HG02970 (cell line): Measurements from ENCODE around the gene AP2B1.

ENCODE experiments used
- ATAC-seq: cut with Tn5 transposase; IDR thresholded peaks from one replicate; pipeline ENCODE4 v1.9.1; 2021; ENCODE audit warnings: mild to moderate bottlenecking, moderate library complexity, moderate number of reproducible peaks; ENCODE audit not compliant: unreplicated experiment, low FRiP score

The AP2B1 gene

DNA sequence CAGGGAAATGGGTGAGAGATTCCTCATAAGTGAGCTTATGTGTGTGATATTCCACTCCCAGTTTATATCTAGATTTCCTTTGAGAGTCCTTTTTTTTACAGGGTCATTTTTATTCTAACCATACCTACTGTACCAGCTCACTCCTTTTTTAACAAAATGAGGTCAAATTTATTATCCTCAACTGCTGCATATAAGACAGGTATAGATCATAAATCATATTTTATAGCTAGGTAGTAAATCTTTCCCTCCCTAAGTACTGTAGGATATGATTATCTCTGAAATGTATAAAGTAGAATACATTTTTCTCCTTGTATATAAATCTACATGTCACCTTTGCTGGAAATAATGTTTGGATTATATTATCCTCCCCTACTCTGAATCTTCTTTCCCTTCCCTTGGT is 31.5 kb downstream of the AP2B1 start:
- ATAC-seq, result no peak

- no peak for ATAC-seq
Measured at GRCh38 chr17:35621768-35622167, 34.6 kb downstream of the AP2B1 start.

DNA sequence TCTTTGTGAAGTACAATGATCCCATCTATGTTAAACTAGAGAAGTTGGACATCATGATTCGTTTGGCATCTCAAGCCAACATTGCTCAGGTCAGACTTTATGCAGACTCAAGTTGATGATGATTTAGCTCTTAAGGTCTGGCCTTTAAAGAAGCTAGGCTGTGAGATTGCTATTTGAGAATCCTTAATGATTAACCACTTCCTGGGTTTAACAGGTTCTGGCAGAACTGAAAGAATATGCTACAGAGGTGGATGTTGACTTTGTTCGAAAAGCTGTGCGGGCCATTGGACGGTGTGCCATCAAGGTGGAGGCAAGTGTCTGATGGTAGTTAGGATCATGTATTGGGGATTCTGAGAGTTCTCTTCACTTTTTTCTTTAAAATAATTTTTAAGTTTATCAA is 40.3 kb downstream of the AP2B1 start:
- ATAC-seq, result no peak

GRCh38 chr17:35630530-35631148 is 43.5 kb downstream of the AP2B1 start:
- ATAC-seq, result no peak

DNA sequence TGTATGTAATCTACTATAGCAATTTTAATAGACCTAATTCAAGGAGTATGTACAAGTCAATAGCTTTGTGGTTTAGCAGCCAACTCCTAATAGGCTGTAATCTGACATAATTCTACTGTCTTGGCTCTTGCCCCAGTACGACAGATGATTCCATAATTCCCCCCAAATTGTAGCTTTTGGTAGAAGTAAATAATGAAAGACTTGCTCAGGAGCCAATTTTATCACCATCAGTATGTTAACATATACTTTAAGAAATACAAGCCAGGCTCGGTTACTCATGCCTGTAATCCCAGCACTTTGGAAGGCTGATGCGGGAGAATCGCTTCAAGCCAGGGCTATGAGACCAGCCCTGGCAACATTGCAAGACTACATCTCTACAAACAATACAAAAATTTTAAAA is 53.9 kb downstream of the AP2B1 start:
- ATAC-seq, result no peak

DNA sequence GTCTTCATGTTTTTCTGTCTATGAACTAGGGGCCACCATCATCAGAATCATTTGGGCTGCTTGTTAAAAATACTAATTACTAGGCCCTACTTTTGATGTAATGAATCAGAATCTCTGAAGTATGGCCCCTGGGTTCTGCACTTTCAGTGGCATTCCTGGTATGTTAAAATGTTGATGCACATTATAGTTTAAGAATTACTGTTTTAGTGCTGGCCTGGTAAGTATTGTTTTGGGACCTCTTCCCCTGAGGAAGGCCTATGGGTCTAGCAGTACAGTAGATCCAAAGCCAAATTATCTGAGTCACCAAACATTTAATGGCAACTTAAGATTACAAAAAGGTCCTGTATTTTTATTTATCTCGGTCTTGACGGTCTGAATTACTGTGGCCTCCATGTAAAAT is 58.8 kb downstream of the AP2B1 start:
- no peak for ATAC-seq

- no peak for ATAC-seq
Measured at GRCh38 chr17:35651467-35651866, 64.3 kb downstream of the AP2B1 start.

DNA sequence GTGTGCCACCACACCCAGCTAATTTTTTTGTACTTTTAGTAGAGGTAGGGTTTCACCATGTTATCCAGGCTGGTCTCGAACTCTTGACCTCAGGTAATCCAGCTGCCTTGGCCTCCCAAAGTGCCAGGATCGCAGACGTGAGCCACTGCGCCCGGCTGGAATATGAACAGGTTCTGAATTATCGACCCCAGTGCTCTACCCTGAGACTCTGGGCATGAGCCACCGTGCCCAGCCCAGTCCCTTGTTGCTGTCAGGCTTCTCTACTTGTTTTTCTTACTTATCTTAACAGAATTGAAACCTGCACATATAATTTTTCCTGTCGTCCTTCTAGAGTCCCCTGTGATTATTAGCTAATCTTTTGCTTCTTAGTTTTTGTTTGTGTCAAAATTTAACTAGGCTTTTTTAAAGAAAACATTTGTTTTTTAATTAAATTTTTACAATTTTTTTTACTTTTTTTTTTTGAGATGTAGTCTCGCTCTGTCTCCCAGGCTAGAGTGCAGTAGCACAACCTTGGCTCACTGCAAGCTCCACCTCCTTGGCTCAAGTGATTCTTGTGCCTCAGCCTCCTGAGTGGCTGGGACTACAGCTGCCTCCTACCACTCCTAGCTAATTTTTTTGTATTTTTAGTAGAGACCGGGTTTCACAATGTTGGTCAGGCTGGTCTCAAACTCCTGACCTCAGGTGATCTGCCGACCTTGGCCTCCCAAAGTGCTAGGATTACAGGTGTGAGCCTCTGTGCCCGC is 66.7 kb downstream of the AP2B1 start:
- no peak for ATAC-seq

DNA sequence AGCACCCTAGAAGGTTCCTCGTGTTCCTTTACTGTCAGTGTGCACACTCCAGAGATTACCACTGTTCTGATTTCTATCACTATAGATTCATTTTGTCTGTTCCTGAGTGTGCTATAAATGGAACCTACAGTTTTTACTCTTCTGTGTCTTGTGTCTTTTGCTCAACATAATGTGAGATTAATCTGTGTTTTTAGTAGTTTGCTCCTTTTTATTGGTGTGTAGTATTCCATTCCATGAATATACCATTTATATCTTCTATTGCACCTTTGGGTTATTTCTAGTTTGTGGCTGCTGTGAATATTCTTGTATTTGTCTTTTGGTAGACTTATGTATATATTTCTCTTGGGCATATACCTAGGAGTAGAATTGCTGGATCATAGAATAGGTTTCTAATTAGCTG is 68.2 kb downstream of the AP2B1 start:
- ATAC-seq, result no peak

GRCh38 chr17:35660902-35661301 is 73.8 kb downstream of the AP2B1 start:
- no peak for ATAC-seq

GRCh38 chr17:35664685-35665084 is 77.6 kb downstream of the AP2B1 start:
- ATAC-seq, result no peak

GRCh38 chr17:35665662-35666061 is 78.5 kb downstream of the AP2B1 start:
- no peak for ATAC-seq

- no peak for ATAC-seq
Measured at GRCh38 chr17:35666070-35666469, 78.9 kb downstream of the AP2B1 start.

DNA sequence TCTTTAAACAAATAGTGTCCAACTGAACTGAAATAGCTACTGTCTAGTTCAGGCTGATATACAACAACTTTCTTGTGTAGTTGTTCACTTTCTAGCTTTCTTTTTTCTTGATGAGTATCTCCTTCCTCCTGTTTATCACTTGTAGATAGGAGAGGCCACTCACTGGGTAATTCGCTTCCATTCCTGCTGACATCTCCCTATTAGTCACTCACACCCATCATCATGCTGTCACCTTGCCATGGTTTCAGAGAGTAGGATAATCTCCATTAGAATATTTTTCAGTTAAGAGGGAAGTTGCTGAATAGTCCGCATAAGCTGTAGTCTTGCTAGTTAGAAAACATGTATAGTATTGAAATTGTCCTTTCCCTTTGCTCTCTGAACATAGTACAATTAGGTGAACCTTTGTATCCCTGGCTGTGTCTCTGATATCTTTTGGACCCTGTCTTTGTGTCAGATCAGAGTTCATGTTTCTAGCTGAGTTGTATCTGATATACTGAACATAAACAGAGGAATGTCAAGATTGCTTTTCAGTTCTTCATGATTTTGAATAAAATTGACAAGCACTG is 79.9 kb downstream of the AP2B1 start:
- no peak for ATAC-seq

DNA sequence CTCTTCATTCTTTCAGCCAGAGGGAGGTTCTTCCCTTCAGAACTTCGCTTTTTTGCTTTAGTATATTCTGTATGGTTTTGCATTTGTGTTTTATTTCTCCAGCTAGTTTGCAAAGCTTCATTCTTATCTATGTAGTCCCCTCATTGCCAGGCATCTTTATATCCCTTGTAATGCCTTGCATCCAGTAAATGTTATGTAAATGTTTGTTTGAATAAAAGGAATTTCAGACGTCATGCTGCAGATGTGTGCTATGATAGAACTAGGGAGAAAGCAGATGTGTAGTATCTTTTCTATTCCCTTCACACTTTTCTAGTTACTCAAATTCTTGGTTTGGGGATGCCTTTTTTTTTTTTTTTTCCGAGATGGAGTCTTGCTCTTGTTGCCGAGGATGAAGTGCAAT is 81.7 kb downstream of the AP2B1 start:
- ATAC-seq, result no peak

GRCh38 chr17:35674552-35674951 is 87.4 kb downstream of the AP2B1 start:
- ATAC-seq, result no peak

DNA sequence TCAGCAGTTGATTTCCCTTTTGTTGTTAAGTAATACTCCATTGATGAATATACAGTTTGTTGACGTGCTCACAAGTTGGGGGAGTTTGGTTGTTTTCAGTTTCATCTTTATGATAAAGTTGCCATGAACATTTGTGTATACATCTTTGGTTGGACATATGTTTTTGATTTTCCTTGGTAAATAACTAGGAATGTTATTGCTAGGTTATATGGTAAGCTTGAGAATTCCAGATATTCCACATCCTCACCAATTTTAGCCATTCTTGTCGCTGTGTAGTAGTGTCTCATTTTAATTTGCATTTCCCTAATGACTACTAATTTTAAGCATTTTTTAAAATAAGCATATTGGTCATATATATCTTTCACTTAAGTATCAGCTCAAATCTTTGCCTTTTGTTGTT is 89.3 kb downstream of the AP2B1 start:
- no peak for ATAC-seq

DNA sequence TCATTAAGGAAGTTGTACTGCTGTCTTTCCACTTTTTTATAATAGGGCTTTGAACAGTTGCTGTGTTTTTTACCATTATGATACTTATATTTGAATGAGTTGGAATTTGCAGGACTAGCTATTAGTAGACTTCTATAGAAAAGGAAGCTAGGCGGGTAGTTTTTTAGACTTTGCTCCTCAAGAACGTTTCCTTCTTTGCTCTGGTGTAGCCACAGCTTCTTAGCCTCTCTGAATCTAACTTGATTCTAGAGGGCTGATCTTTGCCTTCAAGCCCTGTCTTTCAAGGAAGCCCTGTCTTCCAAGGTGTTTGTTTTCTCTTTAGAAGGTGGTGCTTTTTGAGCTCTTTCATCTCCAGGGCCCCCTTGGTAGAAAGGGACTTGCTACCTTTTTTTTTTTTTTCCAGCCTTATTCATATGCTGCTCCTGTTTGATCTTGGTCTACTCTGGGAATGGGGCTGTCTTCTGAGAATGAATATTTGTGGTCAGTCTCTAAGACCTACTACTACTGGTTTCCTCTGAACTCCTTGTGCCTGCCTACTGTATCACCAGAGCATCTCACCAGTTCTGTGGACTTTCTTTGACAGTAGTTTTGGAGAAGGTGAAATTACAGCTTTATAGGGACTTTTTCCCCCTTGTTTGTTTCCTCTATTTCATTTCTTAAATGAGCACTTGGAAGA is 92.0 kb downstream of the AP2B1 start:
- ATAC-seq, result no peak

DNA sequence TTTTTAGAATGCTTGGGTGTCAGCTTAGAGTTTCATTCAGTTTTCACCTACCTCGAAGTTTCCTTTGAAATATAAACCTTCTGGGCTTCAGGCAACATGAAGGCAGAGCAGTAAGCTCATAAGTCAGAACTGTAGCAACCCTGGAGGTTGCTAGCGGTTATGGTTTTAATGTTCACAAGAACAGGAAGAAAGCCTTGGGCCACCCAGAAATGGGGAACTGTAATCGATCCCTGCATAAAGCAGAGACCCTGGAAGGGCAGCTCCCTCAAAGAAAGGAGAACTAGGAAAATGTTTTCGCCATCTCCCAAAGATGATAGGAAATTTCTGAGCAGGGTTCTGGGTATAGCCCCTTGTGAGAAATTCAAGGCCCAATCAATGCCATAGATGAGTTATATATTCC is 96.5 kb downstream of the AP2B1 start:
- no peak for ATAC-seq

- no peak for ATAC-seq
Measured at GRCh38 chr17:35684055-35684802, 97.1 kb downstream of the AP2B1 start.
